ENCODE results near the gene IMMP2L.

IMMP2L gene

DNA sequence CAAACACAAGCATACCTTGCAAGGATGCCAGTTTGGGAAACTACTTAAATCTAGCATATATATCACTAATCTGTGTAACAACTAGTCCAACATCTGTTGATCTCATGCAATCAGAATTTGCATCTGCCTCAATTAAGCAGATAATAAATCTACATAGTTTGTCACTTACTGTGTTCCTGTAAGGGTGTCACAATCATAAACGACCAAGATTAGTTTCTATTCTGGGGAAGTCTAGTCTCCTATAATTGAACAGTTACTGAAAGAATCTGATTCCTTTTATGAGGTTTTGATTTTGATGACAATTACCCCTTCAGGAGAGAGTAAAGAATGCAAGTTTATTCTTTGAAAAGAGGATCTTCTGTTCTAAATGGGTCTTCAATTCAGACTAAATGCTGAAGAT, 556.8 kb downstream of the IMMP2L start:
- H3K4me3 ChIP-seq (ENCODE audit: low read depth, low read length): no peak overlapping the region
- TF ChIP-seq, protein P1, sequence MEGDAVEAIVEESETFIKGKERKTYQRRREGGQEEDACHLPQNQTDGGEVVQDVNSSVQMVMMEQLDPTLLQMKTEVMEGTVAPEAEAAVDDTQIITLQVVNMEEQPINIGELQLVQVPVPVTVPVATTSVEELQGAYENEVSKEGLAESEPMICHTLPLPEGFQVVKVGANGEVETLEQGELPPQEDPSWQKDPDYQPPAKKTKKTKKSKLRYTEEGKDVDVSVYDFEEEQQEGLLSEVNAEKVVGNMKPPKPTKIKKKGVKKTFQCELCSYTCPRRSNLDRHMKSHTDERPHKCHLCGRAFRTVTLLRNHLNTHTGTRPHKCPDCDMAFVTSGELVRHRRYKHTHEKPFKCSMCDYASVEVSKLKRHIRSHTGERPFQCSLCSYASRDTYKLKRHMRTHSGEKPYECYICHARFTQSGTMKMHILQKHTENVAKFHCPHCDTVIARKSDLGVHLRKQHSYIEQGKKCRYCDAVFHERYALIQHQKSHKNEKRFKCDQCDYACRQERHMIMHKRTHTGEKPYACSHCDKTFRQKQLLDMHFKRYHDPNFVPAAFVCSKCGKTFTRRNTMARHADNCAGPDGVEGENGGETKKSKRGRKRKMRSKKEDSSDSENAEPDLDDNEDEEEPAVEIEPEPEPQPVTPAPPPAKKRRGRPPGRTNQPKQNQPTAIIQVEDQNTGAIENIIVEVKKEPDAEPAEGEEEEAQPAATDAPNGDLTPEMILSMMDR (IDR thresholded peaks at IDR 0.05; ENCODE audit: borderline replicate concordance, insufficient read depth, low read depth, low read length): no peak

DNA sequence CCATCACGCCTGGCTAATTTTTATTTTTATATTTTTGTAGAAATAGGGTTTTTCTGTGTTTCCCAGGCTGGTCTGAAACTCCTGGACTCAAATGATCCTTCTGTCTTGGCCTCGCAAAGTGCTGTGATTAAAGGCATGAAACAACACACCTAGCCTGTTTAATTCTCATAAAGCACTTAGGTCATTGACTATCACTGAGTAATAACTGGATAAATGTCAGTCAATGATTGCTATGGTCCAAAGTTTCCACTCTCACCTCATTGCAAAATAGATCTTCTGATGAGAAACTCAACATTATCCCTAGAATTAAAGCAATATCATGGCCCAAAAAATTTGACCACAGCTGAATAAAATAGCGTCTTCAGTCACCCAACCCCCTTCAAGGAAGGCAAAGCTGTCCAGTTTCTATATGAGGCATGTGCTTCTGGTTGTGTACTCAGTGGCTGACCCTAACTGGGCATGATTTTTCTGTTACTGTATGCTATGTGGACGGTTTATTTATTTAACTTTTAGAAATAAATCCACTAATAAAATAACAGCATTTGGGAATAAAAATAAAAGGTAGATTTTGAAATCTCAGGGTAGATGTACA, 557.9 kb downstream of the IMMP2L start:
- H3K4me3 ChIP-seq (ENCODE audit: low read depth, low read length): no peak overlapping the region
- TF ChIP-seq, protein P1 (IDR thresholded peaks at IDR 0.05; ENCODE audit: borderline replicate concordance, insufficient read depth, low read depth, low read length): no peak

DNA sequence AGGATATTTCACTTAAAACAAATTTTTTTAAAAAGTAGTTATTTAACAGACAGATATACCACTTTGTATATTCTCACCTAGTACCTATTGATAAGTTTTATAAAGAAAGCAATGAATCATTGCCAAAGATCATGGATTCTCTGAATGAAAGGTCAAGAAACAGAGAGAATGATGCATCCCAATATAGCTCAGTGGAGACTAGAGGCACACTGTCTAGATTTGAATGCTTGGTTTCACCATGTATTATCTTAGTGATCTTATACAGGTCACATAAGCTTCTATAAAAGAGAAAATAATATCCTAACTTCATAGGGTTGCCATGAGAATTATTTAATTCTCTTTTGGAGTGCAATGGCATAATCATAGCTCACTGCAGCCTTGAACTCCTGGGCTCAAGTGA, 558.4 kb downstream of the IMMP2L start:
- TF ChIP-seq, protein P1 (IDR thresholded peaks at IDR 0.05; ENCODE audit: borderline replicate concordance, insufficient read depth, low read depth, low read length): no peak
- no peak overlapping the region for H3K4me3 ChIP-seq (ENCODE audit: low read depth, low read length)

DNA sequence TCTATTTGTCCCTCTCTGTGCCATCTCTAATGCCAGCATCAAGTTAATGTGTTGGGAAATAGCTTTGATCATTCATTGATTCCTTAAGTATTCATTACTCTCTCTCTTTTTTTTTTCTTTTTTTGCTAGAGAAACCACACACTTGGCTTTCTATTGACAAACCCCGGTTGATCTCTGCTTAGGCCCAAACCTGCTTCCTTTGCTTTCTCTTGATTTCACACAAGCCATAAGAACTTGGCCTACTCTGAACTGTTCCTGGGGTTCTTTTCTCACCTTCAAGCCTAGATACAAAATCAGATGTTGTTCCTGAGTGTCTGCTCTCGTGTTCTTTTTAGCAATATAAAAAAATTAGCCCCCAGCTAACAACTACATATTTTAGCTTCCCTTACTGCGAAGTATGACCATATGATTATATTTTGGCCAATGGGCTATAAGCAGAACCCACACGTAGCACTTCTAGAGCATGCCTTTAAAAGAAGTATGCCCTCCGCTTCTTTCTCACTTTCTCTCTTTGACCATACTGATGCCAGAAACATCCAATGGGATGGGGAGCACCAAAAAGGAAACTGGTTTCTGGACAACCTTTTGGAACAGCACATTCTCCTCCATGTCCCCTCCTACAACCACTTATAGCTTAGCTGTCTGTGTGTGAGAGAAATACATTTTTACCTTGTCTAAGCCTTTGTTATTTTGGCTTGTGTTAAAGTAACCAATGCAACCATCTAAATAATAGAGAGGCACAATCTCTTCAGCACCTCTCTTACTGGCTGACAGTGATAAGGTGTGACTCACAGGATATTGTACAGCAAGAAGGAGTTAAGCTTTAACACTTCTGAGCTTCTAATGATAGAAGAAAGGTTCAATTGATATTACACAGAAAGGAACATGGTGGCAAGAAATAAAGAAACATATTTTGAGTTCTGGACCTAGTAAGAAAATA, 568.0 kb downstream of the IMMP2L start:
- TF ChIP-seq, protein P1 (IDR thresholded peaks at IDR 0.05; ENCODE audit: borderline replicate concordance, insufficient read depth, low read depth, low read length): no peak
- no peak overlapping the region for H3K4me3 ChIP-seq (ENCODE audit: low read depth, low read length)

DNA sequence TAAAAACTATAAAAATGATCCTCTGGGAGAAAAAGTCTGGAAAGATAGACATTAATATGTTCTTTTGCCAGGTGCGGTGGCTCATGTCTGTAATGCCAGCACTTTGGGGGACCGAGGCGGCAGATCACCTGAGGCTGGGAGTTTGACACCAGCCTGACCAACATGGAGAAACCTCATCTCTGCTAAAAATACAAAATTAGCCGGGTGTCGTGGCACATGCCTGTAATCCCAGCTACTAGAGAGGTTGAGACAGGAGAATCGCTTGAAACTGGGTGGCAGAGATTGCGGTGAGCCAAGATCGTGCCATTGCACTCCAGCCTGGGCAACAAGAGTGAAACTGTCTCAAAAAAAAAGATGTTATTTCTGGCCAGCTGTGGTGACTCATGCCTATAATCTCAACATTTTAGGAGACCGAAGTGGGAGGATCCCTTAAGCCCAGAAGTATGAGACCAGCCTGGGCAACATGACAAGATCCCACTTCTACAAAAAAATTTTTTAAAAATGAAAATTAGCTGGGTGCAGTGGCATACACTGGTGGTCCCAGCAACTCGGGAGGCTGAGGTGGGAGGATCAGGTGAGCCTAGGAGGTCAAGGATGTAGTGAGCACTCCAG, 573.3 kb downstream of the IMMP2L start:
- no peak overlapping the region for H3K4me3 ChIP-seq (ENCODE audit: low read depth, low read length)
- TF ChIP-seq, protein P1 (IDR thresholded peaks at IDR 0.05; ENCODE audit: borderline replicate concordance, insufficient read depth, low read depth, low read length): no peak

DNA sequence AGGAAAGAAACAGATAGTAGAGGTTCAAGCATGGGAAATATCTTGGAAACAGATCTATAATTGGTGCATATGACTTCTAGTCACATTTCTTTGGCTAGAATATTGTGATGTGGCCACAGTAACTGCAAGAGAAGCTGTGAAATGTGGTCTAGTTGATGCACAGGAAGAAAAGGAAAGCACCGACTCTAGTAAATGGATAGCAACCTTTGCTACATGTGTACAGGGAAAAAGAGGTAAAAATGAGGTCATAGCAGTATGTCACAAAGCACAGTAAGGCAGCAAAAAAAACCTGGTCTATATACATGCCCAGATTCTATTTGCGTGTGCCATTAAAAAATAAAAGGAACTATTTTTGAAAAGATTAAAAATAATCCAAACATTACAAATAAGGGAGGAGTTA, 573.9 kb downstream of the IMMP2L start:
- TF ChIP-seq, protein P1 (IDR thresholded peaks at IDR 0.05; ENCODE audit: borderline replicate concordance, insufficient read depth, low read depth, low read length): no peak
- H3K4me3 ChIP-seq (ENCODE audit: low read depth, low read length): no peak overlapping the region

Measured in GM12875 (cell line).